ENCODE data around the gene RAPGEF5.

GRCh38 chr7:22231141-22231540 lies 125.8 kb downstream of the RAPGEF5 start:
- TF ChIP-seq CTCF (conservative IDR thresholded peaks at IDR 0.05 in 1 of 2, IDR thresholded peaks at IDR 0.05 in 1 of 2; ENCODE audit: extremely low read depth in 1 of 2, insufficient read depth in 1 of 2, low read depth in 1 of 2, low read length in 2 of 2) (no peak), EZH2 (IDR thresholded peaks at IDR 0.05; ENCODE audit: borderline replicate concordance, low read length) (no peak)
